Thyroid gland (tissue), 4 donors: ENCODE measurements around the gene ITGA11. TPM values are rescaled to one million over a fixed set of nuclear protein-coding genes. Genes with fewer than 3 reads are reported as not detected.

Experiments used
- DNase-seq, 2 donors: peaks; one replicate each; pipeline ENCODE4 v3.0.0-alpha.2; 2019
- H3K27ac ChIP-seq, 3 donors: fragments of 200-600 bp; sonication (generic); 1 replicate in 2 of 3; 2 replicates in 1 of 3; pipeline ENCODE4 v1.5.1; 2016 to 2019; ENCODE audit warnings: mild to moderate bottlenecking in 1 of 3, moderate library complexity in 1 of 3
- H3K27me3 ChIP-seq: fragments of 200-600 bp; sonication (generic); one replicate; pipeline ENCODE4 v1.5.1; 2019
- H3K36me3 ChIP-seq, 2 donors: fragments of 200-600 bp; sonication (generic); one replicate each; pipeline ENCODE4 v1.5.1; 2016 to 2019
- H3K4me1 ChIP-seq, 2 donors: fragments of 200-600 bp; sonication (generic); one replicate each; pipeline ENCODE4 v1.5.1; 2017 to 2019
- H3K4me3 ChIP-seq, 3 donors: fragments of 200-600 bp; sonication (generic); replicated peaks in 1 of 3; 1 replicate in 2 of 3; 2 replicates in 1 of 3; pipeline ENCODE4 v1.5.1; 2016; ENCODE audit warnings: mild to moderate bottlenecking in 1 of 3
- H3K9me3 ChIP-seq: fragments of 200-600 bp; sonication (generic); one replicate; pipeline ENCODE4 v1.5.1; 2017
- CTCF ChIP-seq, 6 experiments: fragments of 200-600 bp in 3 of 6; fragments of 450-650 bp in 3 of 6; sonication (generic) in 3 of 6; IDR thresholded peaks; one replicate each; pipeline ENCODE4 v1.5.1; 2016 to 2019; ENCODE audit warnings: antibody characterized with exemption in 6 of 6, mild to moderate bottlenecking in 2 of 6, inconsistent platforms in 1 of 6, moderate library complexity in 1 of 6
- POLR2A ChIP-seq, 2 donors: fragments of 450-650 bp; IDR thresholded peaks; one replicate each; pipeline ENCODE4 v1.6.1; 2017; ENCODE audit warnings: antibody characterized with exemption in 2 of 2, mild to moderate bottlenecking in 2 of 2, moderate library complexity in 1 of 2
- WGBS, 2 donors: methylation state at CpG; one replicate each; pipeline ENCODE4 v1.1.5; 2017; 5-methylcytosine and 5-hydroxymethylcytosine counted together
- intact Hi-C: fragments of 100-400 bp; cut with DNase I; formaldehyde crosslinking; loops from one replicate; pipeline ENCODE4 v1.15.1; 2023
- total RNA-seq, 4 donors: library from RNA; depleted of rRNA; stranded (reverse); fragments of >200 nt; gene quantifications; one replicate each; pipeline ENCODE4 v1.2.3, GENCODE V29; 2016

Gene ITGA11
- total RNA-seq, 4 donors from 2014 or later = 3.0 to 6.1 (median 4.3) TPM

GRCh38 chr15:68354923-68355322 lies 77.0 kb downstream of the ITGA11 start:
- Histone ChIP-seq H3K36me3 (no peaks in the 10 kb centered on the region), H3K27ac (no peak overlapping the region), H3K4me3 (no peak overlapping the region), H3K9me3 (no peaks in the 10 kb centered on the region), H3K27me3 (no peaks in the 10 kb centered on the region), H3K4me1 (peaks cover 6 to 22% of the 10 kb centered on the region in 2 donors)
- TF ChIP-seq POLR2A (IDR thresholded peaks at IDR 0.05) (no peak), CTCF (IDR thresholded peaks at IDR 0.05) (no peak)
- WGBS, 2 donors = 95 to 98% methylated on average over 4 of the region's 4 CpGs
- intact Hi-C loops = no loop called here
- no peak for DNase-seq

GRCh38 chr15:68354268-68354667 lies 77.7 kb downstream of the ITGA11 start:
- Histone ChIP-seq H3K27me3 (no peaks in the 10 kb centered on the region), H3K27ac (no peak overlapping the region)

GRCh38 chr15:68353421-68354135 lies 78.4 kb downstream of the ITGA11 start:
- peak overlapping the region; percentile 81 to 90 (median 87) for H3K27ac ChIP-seq
- WGBS, 2 donors = 95% methylated on average over 7 of the region's 7 CpGs
- intact Hi-C loops = no loop called here

More at GRCh38 chr15:68354268-68354667, 77.7 kb downstream of the ITGA11 start:
- Histone ChIP-seq H3K36me3 (no peaks in the 10 kb centered on the region), H3K9me3 (no peaks in the 10 kb centered on the region), H3K4me3 (no peak overlapping the region), H3K4me1 (peaks cover 6 to 22% of the 10 kb centered on the region in 2 donors)
- 91 to 93% methylated on average over 2 of the region's 2 CpGs for WGBS, 2 donors
- DNase-seq = no peak
- TF ChIP-seq POLR2A (IDR thresholded peaks at IDR 0.05) (no peak), CTCF (IDR thresholded peaks at IDR 0.05) (no peak)
- intact Hi-C loops = no loop called here

GRCh38 chr15:68352401-68353062 lies 79.4 kb downstream of the ITGA11 start:
- H3K27ac ChIP-seq = peak overlapping the region; percentile 81 to 90 (median 87)
- intact Hi-C loops = no loop called here
- 48 to 60% methylated on average over 10 of the region's 10 CpGs for WGBS, 2 donors
- H3K4me1 ChIP-seq = peaks cover 6 to 22% of the 10 kb centered on the region in 2 donors
- H3K9me3 ChIP-seq = no peaks in the 10 kb centered on the region
- DNase-seq = peak; percentile 80
- H3K27me3 ChIP-seq = no peaks in the 10 kb centered on the region
- no peak overlapping the region for H3K4me3 ChIP-seq
- TF ChIP-seq POLR2A (IDR thresholded peaks at IDR 0.05) (peak in 1 of 2 donors; percentile 13), CTCF (IDR thresholded peaks at IDR 0.05) (no peak)
- no peaks in the 10 kb centered on the region for H3K36me3 ChIP-seq

More at GRCh38 chr15:68353421-68354135, 78.4 kb downstream of the ITGA11 start:
- Histone ChIP-seq H3K27me3 (no peaks in the 10 kb centered on the region), H3K4me1 (peaks cover 6 to 22% of the 10 kb centered on the region in 2 donors), H3K4me3 (no peak overlapping the region), H3K36me3 (no peaks in the 10 kb centered on the region), H3K9me3 (no peaks in the 10 kb centered on the region)
- TF ChIP-seq CTCF (IDR thresholded peaks at IDR 0.05) = no peak
- no peak for TF ChIP-seq POLR2A (IDR thresholded peaks at IDR 0.05)
- no peak for DNase-seq

GRCh38 chr15:68349151-68349550 lies 82.8 kb downstream of the ITGA11 start:
- Histone ChIP-seq H3K4me3 (no peak overlapping the region), H3K4me1 (peaks cover 6 to 22% of the 10 kb centered on the region in 2 donors), H3K27ac (no peak overlapping the region), H3K9me3 (no peaks in the 10 kb centered on the region), H3K27me3 (no peaks in the 10 kb centered on the region), H3K36me3 (no peaks in the 10 kb centered on the region)
- whole genome bisulfite sequencing, 2 donors = 77 to 89% methylated on average over 6 of the region's 6 CpGs
- no peak for DNase-seq
- TF ChIP-seq CTCF (IDR thresholded peaks at IDR 0.05) (no peak), POLR2A (IDR thresholded peaks at IDR 0.05) (no peak)
- intact Hi-C loops = no loop called here
